K562 (cell line): ENCODE measurements around the gene CPTP. TPM values are rescaled to one million over a fixed set of nuclear protein-coding genes. Genes with fewer than 3 reads are reported as not detected.

Experiments
- HDAC1 ChIP-seq, 2 experiments: fragments of 450-650 bp; IDR thresholded peaks; 2 replicates each; pipeline ENCODE4 v1.6.1; 2016 to 2017; ENCODE audit warnings: inconsistent platforms in 1 of 2, mild to moderate bottlenecking in 1 of 2, moderate library complexity in 1 of 2
- KDM5B ChIP-seq: fragments of 200-600 bp; sonication (generic); IDR thresholded peaks from 2 replicates; pipeline ENCODE4 v1.6.1; 2012; ENCODE audit warnings: low read depth, mild to moderate bottlenecking, moderate library complexity, low read length, control low read depth, inconsistent platforms; ENCODE audit not compliant: insufficient replicate concordance
- KLF13 ChIP-seq: fragments of 450-650 bp; IDR thresholded peaks from 2 replicates; pipeline ENCODE4 v1.6.1; 2016; ENCODE audit warnings: missing genetic modification characterization, low read depth, mild to moderate bottlenecking, missing compliant biosample characterization, moderate library complexity, borderline replicate concordance
- MITF ChIP-seq: IDR thresholded peaks from 2 replicates; pipeline ENCODE4 v1.6.1; 2014; ENCODE audit warnings: antibody characterized with exemption
- NCOA4 ChIP-seq: fragments of 450-650 bp; IDR thresholded peaks from 2 replicates; pipeline ENCODE4 v1.6.1; 2018; ENCODE audit warnings: mild to moderate bottlenecking; ENCODE audit not compliant: partially characterized antibody
- NFE2 ChIP-seq: IDR thresholded peaks from 2 replicates; pipeline ENCODE4 v1.6.1; 2014; ENCODE audit warnings: antibody characterized with exemption, low read depth
- ZBTB2 ChIP-seq: fragments of 450-650 bp; IDR thresholded peaks from 2 replicates; pipeline ENCODE4 v1.6.1; 2016; ENCODE audit warnings: antibody characterized with exemption
- ZBTB40 ChIP-seq, 2 experiments: fragments of 450-650 bp in 1 of 2; sonication (generic) in 1 of 2; formaldehyde crosslinking in 1 of 2; IDR thresholded peaks; 2 replicates each; pipeline versions ENCODE4 v1.7.1 to v1.9.0; 2016 to 2022; ENCODE audit warnings: inconsistent platforms in 1 of 2, mild to moderate bottlenecking in 1 of 2, missing genetic modification reagents in 1 of 2
- ZNF431 ChIP-seq: sonication (generic); formaldehyde crosslinking; IDR thresholded peaks from 2 replicates; pipeline ENCODE4 v1.8.0; 2022; ENCODE audit warnings: mild to moderate bottlenecking, missing genetic modification reagents
- polyA plus RNA-seq, 8 experiments: library from polyadenylated mRNA; depleted of rRNA in 4 of 8; stranded (reverse) in 5 of 8; unstranded in 3 of 8; fragments of >200 nt; fragmentation: Nextera tagmentation in 2 of 8; fragmentation: Illumina TruSeq in 1 of 8; extraction: Ambion mirVana in 2 of 8; extraction: Trizol in 1 of 8; gene quantifications; 2 replicates each; pipeline versions ENCODE4 v1.2.1 to v1.2.3, GENCODE V29; 2011 to 2014; ENCODE audit warnings: inconsistent platforms in 1 of 8, missing spikeins in 1 of 8
- total RNA-seq, 7 experiments: library from RNA; depleted of rRNA in 6 of 7; stranded (reverse); fragments of >200 nt in 6 of 7; fragmentation: Illumina TruSeq in 2 of 7; extraction: Trizol in 2 of 7; gene quantifications; 2 replicates each; pipeline versions ENCODE4 v1.2.1 to v1.2.3, GENCODE V29; 2011 to 2021; ENCODE audit warnings: low replicate concordance in 1 of 7
- TF ChIP-seq, protein P1 (sequence below), 2 experiments: fragments of 450-650 bp; conservative IDR thresholded peaks; 2 replicates each; pipeline ENCODE4 v1.6.1; 2017; ENCODE audit warnings: mild to moderate bottlenecking in 2 of 2, moderate library complexity in 2 of 2
- TF ChIP-seq, protein P2 (sequence below): sonication (generic); formaldehyde crosslinking; IDR thresholded peaks from 2 replicates; pipeline ENCODE4 v1.8.0; 2022; ENCODE audit warnings: mild to moderate bottlenecking, missing genetic modification reagents

Gene CPTP
- total and polyA plus RNA-seq, 9 of the 15 experiments (the other 6 are each of a cell fraction or from before 2014, with no cell fraction given): 0.11 to 25.8 (median 3.5) TPM

DNA sequence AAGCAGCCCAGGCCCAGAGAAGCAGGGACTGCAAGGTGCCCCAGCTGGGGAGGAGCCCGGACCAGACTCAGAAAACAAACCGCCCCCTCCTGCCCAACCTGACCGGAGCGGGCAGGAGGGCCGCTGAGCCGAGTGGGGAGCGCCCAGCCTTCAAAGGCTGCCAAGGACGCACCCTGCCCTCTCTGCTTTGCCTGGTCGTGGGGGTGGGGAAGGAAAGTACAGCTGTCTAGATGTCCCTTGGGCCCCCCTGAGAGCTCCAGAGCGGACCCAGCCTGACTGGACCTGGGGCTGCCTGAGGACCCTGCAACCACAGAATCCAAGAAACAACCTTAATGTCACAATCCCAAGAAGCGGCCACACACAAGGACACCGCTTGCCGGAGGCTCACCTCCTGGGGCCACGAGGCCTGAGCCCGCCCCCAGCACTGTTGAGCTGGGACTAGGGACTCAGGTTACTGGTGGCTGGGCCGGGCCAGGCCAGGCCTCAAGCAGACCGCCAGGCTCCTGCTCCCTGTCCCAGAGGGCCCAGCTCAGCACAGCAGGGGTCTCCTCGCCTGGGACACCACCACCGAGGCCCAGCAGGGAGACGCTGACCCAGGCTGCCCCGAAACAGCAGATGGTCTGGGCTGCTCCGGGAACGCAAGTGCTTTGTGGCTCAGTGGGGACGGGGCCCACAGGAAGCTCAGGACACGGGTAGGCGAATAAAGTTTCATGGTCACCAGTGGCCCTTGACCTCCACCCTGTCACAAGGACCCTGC is 23.2 kb downstream of the CPTP start (continued):
- TF ChIP-seq MITF (0 out of 2 replicates have a peak, but pooled peaks have one; percentile 7), HDAC1 (IDR thresholded peaks at IDR 0.05) (peak in 1 of 2 experiments; percentile 62; a peak in 1 of 4 replicates), ZNF431 (CRISPR knock-in tag) (0 out of 2 replicates have a peak, but pooled peaks have one; percentile 31), ZBTB2 (0 out of 2 replicates have a peak, but pooled peaks have one; percentile 29), KLF13 (tag) (no peak), NFE2 (no peak), KDM5B (peak; percentile 70), ZBTB40 (IDR thresholded peaks at IDR 0.05) (peak; percentile 71), ZBTB40 (CRISPR knock-in tag; IDR thresholded peaks at IDR 0.05) (no peak), NCOA4 (no peak)
- TF ChIP-seq, protein P1, sequence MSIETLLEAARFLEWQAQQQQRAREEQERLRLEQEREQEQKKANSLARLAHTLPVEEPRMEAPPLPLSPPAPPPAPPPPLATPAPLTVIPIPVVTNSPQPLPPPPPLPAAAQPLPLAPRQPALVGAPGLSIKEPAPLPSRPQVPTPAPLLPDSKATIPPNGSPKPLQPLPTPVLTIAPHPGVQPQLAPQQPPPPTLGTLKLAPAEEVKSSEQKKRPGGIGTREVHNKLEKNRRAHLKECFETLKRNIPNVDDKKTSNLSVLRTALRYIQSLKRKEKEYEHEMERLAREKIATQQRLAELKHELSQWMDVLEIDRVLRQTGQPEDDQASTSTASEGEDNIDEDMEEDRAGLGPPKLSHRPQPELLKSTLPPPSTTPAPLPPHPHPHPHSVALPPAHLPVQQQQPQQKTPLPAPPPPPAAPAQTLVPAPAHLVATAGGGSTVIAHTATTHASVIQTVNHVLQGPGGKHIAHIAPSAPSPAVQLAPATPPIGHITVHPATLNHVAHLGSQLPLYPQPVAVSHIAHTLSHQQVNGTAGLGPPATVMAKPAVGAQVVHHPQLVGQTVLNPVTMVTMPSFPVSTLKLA (conservative IDR thresholded peaks at IDR 0.05): peak in 1 of 2 experiments; percentile 87
- TF ChIP-seq, protein P2, sequence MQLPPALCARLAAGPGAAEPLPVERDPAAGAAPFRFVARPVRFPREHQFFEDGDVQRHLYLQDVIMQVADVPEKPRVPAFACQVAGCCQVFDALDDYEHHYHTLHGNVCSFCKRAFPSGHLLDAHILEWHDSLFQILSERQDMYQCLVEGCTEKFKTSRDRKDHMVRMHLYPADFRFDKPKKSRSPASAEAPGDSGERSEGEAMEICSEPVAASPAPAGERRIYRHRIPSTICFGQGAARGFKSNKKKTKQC: peak; percentile 64; the same call in 1 of the 2 replicates
